Activated naive CD4-positive, alpha-beta T cell treated with anti-CD3 and anti-CD28 coated beads, Interleukin-2, amount 50 U/mL, for 16 hours (primary cell): ENCODE measurements around the gene KRTAP19-8.

Source experiments
- DNase-seq: peaks from one replicate; pipeline ENCODE4 v3.0.0-alpha.2; 2020

KRTAP19-8 gene

GRCh38 chr21:31011412-31011811 is 26.9 kb downstream of the KRTAP19-8 start:
- no peak for DNase-seq

DNA sequence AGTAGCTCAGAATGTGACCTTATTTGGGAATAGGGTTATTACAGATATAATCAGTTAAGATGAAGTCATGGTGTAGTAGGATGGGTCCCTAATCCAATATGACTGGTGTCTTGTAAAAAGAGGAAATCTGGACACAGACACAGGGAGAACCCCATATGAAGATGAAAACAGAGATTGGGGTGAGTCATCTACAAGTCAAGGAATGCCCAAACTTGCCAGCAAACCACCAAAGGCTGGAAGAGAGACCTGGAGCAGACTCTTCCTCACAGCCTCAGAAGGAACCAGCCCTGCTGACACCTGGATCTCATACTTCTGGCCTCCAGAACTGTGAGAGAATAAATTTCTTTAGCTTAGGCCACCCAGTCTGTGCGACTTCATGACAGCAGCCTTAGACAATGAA is 29.9 kb downstream of the KRTAP19-8 start:
- DNase-seq, result no peak

DNA sequence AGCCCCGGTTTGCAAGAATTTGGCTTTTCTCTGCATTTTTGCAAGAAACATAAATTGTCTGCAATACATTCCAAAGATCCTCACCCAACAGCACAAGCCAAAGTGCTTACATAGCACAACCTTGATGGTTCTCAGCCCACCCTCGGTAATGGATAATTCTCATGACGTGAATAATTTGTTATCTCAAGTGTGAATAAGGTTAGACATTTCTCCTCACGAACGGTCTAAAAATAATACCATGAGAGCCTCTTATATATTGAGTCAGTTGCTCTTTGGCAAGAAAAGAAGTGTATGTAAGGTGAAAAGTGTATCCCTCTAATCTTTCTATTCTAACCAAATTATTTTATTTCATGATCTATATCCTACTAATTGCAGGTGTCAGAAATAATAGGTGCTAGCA is 33.3 kb downstream of the KRTAP19-8 start:
- DNase-seq, result no peak

GRCh38 chr21:31003471-31003870 is 34.8 kb downstream of the KRTAP19-8 start:
- no peak for DNase-seq

- DNase-seq, result no peak
These were observed 40.7 kb downstream of the KRTAP19-8 start for GRCh38 chr21:30997541-30997940.

GRCh38 chr21:30996728-30997127 is 41.5 kb downstream of the KRTAP19-8 start:
- DNase-seq, result no peak

DNA sequence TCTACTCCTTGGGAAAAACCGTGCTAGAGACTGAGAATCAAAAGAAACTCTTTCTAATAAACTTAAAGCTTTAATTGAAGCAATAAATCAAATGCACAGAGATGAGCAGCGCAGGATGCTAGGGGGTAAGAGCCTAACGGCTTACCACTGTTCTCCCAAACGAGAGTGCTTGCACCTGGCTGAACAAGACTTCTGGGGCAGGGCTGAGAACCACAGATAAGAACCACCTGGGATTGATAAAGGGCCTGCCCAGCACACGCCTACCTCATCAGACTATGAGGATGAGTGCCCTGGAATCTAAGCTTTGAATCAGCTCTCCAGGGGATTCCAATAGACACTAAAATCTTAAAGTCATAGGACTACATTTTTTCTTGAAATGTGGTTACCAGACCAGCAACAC is 43.3 kb downstream of the KRTAP19-8 start:
- no peak for DNase-seq

GRCh38 chr21:30990514-30991262 is 47.6 kb downstream of the KRTAP19-8 start:
- no peak for DNase-seq

- no peak for DNase-seq
These were observed 49.6 kb downstream of the KRTAP19-8 start for GRCh38 chr21:30988706-30989105.
